ENCODE measurements around the gene ITGA11. TPM values are rescaled to one million over a fixed set of nuclear protein-coding genes. Genes with fewer than 3 reads are reported as not detected.

ITGA11 gene
- total and polyA plus RNA-seq, 9 donors = 1.2 to 34.5 (median 4.4) TPM

DNA sequence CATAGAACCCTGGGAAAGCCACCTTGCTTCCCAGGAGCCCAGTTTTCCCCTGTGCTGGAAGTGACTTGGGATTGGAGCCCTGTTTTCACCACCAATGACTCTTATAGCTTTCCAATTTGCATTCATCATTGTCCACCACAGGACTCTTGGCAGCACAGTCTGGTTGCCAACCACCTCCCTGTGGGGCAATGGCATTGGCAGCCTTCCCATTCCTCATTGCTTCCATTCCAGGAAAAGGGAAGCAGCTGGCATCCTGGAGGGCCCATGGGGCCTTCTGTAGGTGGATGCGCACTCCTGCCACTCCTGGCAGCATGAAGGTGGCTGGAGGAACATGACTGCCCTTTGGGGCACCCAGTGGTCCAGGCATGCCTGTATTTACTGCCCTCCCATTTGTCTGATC lies 96.7 kb downstream of the ITGA11 start:
- H3K27me3 ChIP-seq = no peaks in the 10 kb centered on the region
- 88 to 91% methylated on average over 1 of the region's 1 CpG; no CpG with 5 or more reads in 1 of the 3 donors for WGBS, 3 donors
- no peak for TF ChIP-seq POLR2A (IDR thresholded peaks at IDR 0.05)
- TF ChIP-seq EP300 (IDR thresholded peaks at IDR 0.05) = no peak
- no peak for TF ChIP-seq CTCF (IDR thresholded peaks at IDR 0.05)
- intact Hi-C loops (cut with DNase I) = no loop called here
- H3K4me1 ChIP-seq (ENCODE audit: insufficient read depth) = peaks cover 8% of the 10 kb centered on the region
- H3K9me3 ChIP-seq = no peaks in the 10 kb centered on the region
- DNase-seq = no peak
- no peak overlapping the region for H3K27ac ChIP-seq
- H3K4me3 ChIP-seq = no peak overlapping the region
- no peaks in the 10 kb centered on the region for H3K36me3 ChIP-seq

DNA sequence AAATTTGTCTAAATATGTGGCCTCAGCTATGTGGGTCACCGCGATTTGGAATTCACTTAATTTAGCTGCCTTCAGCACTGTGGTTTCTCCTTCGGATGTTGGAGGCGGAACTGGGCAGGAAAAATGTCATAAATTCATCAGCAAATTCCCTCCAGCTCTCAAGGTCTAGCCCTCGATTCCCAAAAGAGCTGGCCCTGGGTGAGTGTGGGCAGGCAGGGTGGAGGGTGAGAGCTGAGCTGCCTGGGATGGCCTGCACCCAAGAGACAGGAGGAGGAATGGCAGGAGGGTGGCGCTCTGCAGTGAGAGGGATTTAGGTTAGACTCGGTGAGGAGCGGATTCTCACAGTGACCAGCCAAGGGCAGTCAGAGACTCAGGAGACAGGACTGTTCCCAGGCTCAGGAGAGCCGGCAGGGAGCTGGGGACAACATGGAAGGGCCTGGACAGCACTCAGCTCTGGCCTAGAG lies 97.3 kb downstream of the ITGA11 start:
- no peaks in the 10 kb centered on the region for H3K9me3 ChIP-seq
- H3K4me1 ChIP-seq (ENCODE audit: insufficient read depth) = peaks cover 8% of the 10 kb centered on the region
- H3K4me3 ChIP-seq = no peak overlapping the region
- intact Hi-C loops (cut with DNase I) = no loop called here
- H3K27ac ChIP-seq = no peak overlapping the region
- DNase-seq = no peak
- no peaks in the 10 kb centered on the region for H3K27me3 ChIP-seq
- H3K36me3 ChIP-seq = no peaks in the 10 kb centered on the region
- TF ChIP-seq POLR2A (IDR thresholded peaks at IDR 0.05) = no peak
- TF ChIP-seq EP300 (IDR thresholded peaks at IDR 0.05) = no peak
- TF ChIP-seq CTCF (IDR thresholded peaks at IDR 0.05) = no peak
- 43 to 61% (median 52%) methylated on average over 9 of the region's 9 CpGs for WGBS, 3 donors

- Histone ChIP-seq H3K9me3 (no peaks in the 10 kb centered on the region), H3K4me3 (no peak overlapping the region), H3K4me1 (ENCODE audit: insufficient read depth) (peaks cover 8% of the 10 kb centered on the region), H3K27me3 (no peaks in the 10 kb centered on the region), H3K27ac (no peak overlapping the region), H3K36me3 (no peaks in the 10 kb centered on the region)
- DNase-seq = no peak
- WGBS, 3 donors = 73 to 77% (median 75%) methylated on average over 8 of the region's 8 CpGs
- intact Hi-C loops (cut with DNase I) = no loop called here
- TF ChIP-seq EP300 (IDR thresholded peaks at IDR 0.05) (no peak), POLR2A (IDR thresholded peaks at IDR 0.05) (no peak), CTCF (IDR thresholded peaks at IDR 0.05) (no peak)
Observed at GRCh38 chr15:68333775-68334470, 98.0 kb downstream of the ITGA11 start.

DNA sequence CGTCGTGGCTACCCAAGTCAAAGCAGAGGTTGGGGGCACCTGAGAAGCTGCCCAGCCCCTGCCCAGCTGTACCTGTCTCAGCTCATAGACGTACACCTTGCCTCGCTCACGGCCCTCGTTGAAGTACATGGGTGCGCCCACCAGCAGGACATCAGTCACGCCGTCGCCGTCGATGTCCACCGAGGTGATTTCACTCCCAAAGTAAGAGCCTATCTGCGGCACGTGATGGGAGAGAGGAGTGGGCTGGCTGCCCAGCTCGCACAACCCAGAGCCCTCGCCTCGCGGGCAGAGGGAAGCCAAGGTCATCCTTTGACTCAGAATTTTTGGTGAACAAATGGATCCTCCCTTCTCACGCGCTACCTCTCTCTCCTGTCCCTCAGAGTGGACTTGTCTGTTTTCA lies 99.7 kb downstream of the ITGA11 start:
- Histone ChIP-seq H3K4me1 (ENCODE audit: insufficient read depth) (peaks cover 8% of the 10 kb centered on the region), H3K27ac (no peak overlapping the region)

More for the DNA sequence above, 99.7 kb downstream of the ITGA11 start:
- no peak for TF ChIP-seq EP300 (IDR thresholded peaks at IDR 0.05)
- TF ChIP-seq CTCF (IDR thresholded peaks at IDR 0.05) = no peak
- TF ChIP-seq POLR2A (IDR thresholded peaks at IDR 0.05) = no peak
- no peak overlapping the region for H3K4me3 ChIP-seq
- no peaks in the 10 kb centered on the region for H3K36me3 ChIP-seq
- intact Hi-C loops (cut with DNase I) = no loop called here
- no peaks in the 10 kb centered on the region for H3K9me3 ChIP-seq
- WGBS, 3 donors = 53 to 63% (median 55%) methylated on average over 21 of the region's 21 CpGs
- H3K27me3 ChIP-seq = no peaks in the 10 kb centered on the region
- peak in 4 of 5 donors; percentile 46 to 80 (median 59) for DNase-seq

All from ovary (tissue), 9 donors.